GM12878 (cell line): ENCODE results near the gene CFAP99. TPM values are rescaled to one million over a fixed set of nuclear protein-coding genes. Genes with fewer than 3 reads are reported as not detected.

Experiments
- MEF2A ChIP-seq: IDR thresholded peaks from 2 replicates; pipeline ENCODE4 v1.6.1; 2011; ENCODE audit warnings: low read depth, mild to moderate bottlenecking, low read length, moderate library complexity; ENCODE audit not compliant: insufficient read depth
- NRF1 ChIP-seq: conservative IDR thresholded peaks from 2 replicates; pipeline ENCODE4 v1.6.1; 2011; ENCODE audit warnings: mild to moderate bottlenecking, low read depth, low read length, improper control_type of control experiment
- REST ChIP-seq: IDR thresholded peaks from 2 replicates; pipeline ENCODE4 v1.6.1; 2012; ENCODE audit warnings: mild to moderate bottlenecking, low read depth, low read length
- SKIL ChIP-seq: fragments of 450-650 bp; IDR thresholded peaks from 2 replicates; pipeline ENCODE4 v1.6.1; 2017; ENCODE audit warnings: mild to moderate bottlenecking, low read depth, inconsistent platforms; ENCODE audit not compliant: poor library complexity, severe bottlenecking
- ZBTB33 ChIP-seq: fragments of 450-650 bp; IDR thresholded peaks from 2 replicates; pipeline ENCODE4 v1.6.1; 2017; ENCODE audit warnings: mild to moderate bottlenecking
- polyA plus RNA-seq, 11 experiments: library from polyadenylated mRNA; depleted of rRNA in 4 of 11; unstranded in 6 of 11; stranded (reverse) in 5 of 11; fragments of >200 nt; fragmentation: Nextera tagmentation in 4 of 11; fragmentation: Illumina TruSeq in 1 of 11; extraction: Ambion mirVana in 4 of 11; extraction: Trizol in 1 of 11; gene quantifications; 1 replicate in 1 of 11; 2 replicates in 10 of 11; pipeline versions ENCODE4 v1.2.1 to v1.2.3, GENCODE V29; 2011 to 2016; ENCODE audit warnings: inconsistent platforms in 2 of 11, missing spikeins in 2 of 11, low read depth in 1 of 11
- total RNA-seq, 4 experiments: library from RNA; depleted of rRNA in 3 of 4; stranded (reverse); fragments of >200 nt in 3 of 4; fragmentation: Illumina TruSeq in 1 of 4; extraction: Trizol in 1 of 4; gene quantifications; 2 replicates each; pipeline versions ENCODE4 v1.2.1 to v1.2.3, GENCODE V29; 2013 to 2021

CFAP99 gene
- total and polyA plus RNA-seq, 10 of the 15 experiments (the other 5 are each of a cell fraction or from before 2014, with no cell fraction given): not detected

GRCh38 chr4:2461246-2461960, 42.6 kb downstream of the CFAP99 start (continued):
- TF ChIP-seq ZBTB33 (no peak), SKIL (no peak), REST (no peak), MEF2A (no peak), NRF1 (no peak)
